Endodermal cell (in vitro differentiated cells): Measurements from ENCODE around the gene CACNA1H. TPM values are rescaled to one million over a fixed set of nuclear protein-coding genes. Genes with fewer than 3 reads are reported as not detected.
"Not testable (repeated sequence)": the region's sequence is repeated elsewhere in the genome, so short reads cannot be mapped to it uniquely, and the experiment has no call there.

Experiments
- DNase-seq: peaks from one replicate; pipeline ENCODE4 v3.0.0-alpha.2; 2017
- H3K27ac ChIP-seq: 2 replicates; pipeline ENCODE4 v1.5.1; 2013; ENCODE audit warnings: mild to moderate bottlenecking, low read depth, low read length, moderate library complexity
- H3K27me3 ChIP-seq: 2 replicates; pipeline ENCODE4 v1.6.1; 2013; ENCODE audit warnings: mild to moderate bottlenecking, low read length, moderate library complexity; ENCODE audit not compliant: insufficient read depth, control insufficient read depth, poor library complexity, severe bottlenecking
- H3K36me3 ChIP-seq: 2 replicates; pipeline ENCODE4 v1.7.0; 2013; ENCODE audit warnings: mild to moderate bottlenecking, low read length, moderate library complexity; ENCODE audit not compliant: control insufficient read depth, insufficient read depth
- H3K4me1 ChIP-seq: one replicate; pipeline ENCODE4 v1.7.0; 2013; ENCODE audit warnings: low read length; ENCODE audit not compliant: control insufficient read depth, insufficient read depth
- H3K4me3 ChIP-seq: 2 replicates; pipeline ENCODE4 v1.5.1; 2013; ENCODE audit warnings: mild to moderate bottlenecking, low read length, moderate library complexity
- H3K9ac ChIP-seq: 2 replicates; pipeline ENCODE4 v1.6.1; 2013; ENCODE audit warnings: mild to moderate bottlenecking, low read length, moderate library complexity; ENCODE audit not compliant: poor library complexity, severe bottlenecking; ENCODE audit errors: extremely low read depth
- H3K9me3 ChIP-seq: 2 replicates; pipeline ENCODE4 v1.6.1; 2013; ENCODE audit warnings: mild to moderate bottlenecking, low read length, moderate library complexity; ENCODE audit not compliant: control insufficient read depth
- H3K27ac Mint-ChIP-seq: 2 replicates; pipeline ENCODE4 v1.8.0; 2020; ENCODE audit warnings: mixed read lengths
- H3K27me3 Mint-ChIP-seq: 2 replicates; pipeline ENCODE4 v1.8.0; 2021; ENCODE audit warnings: mild to moderate bottlenecking, mixed read lengths; ENCODE audit not compliant: insufficient read depth
- H3K36me3 Mint-ChIP-seq: 2 replicates; pipeline ENCODE4 v1.8.0; 2020; ENCODE audit warnings: low read depth, mixed read lengths
- H3K4me1 Mint-ChIP-seq: 2 replicates; pipeline ENCODE4 v1.8.0; 2020; ENCODE audit warnings: mixed read lengths
- H3K4me3 Mint-ChIP-seq: 2 replicates; pipeline ENCODE4 v1.8.0; 2020; ENCODE audit warnings: mild to moderate bottlenecking, moderate library complexity, mixed read lengths
- H3K9me3 Mint-ChIP-seq: 2 replicates; pipeline ENCODE4 v1.8.0; 2020; ENCODE audit warnings: mild to moderate bottlenecking, mixed read lengths
- WGBS, 2 experiments: methylation state at CpG; one replicate each; pipeline versions ENCODE4 v1.1.5 to v1.1.7; 2013; ENCODE audit warnings: missing lambda C conversion rate in 2 of 2, mixed read lengths in 1 of 2; ENCODE audit not compliant: insufficient coverage in 1 of 2, insufficient read length in 1 of 2; 5-methylcytosine and 5-hydroxymethylcytosine counted together
- total RNA-seq, 2 donors: library from RNA; stranded (reverse); fragmentation: NEBNext Ultra II Directional in 1 of 2; extraction: Animal tissue kit (Norgen Biotek cat#: 25700) in 1 of 2; gene quantifications; 2 replicates in 1 of 2; 3 replicates in 1 of 2; pipeline ENCODE4 v1.2.1, GENCODE V29; 2021
- TF ChIP-seq, protein P1 (sequence below): fragments of 200-600 bp; sonication (generic); conservative IDR thresholded peaks from 2 replicates; pipeline ENCODE4 v1.5.0; 2021; ENCODE audit warnings: antibody characterized with exemption, mild to moderate bottlenecking

The CACNA1H gene
- total RNA-seq, 2 donors from 2014 or later, result 31.6 to 45.0 TPM

DNA sequence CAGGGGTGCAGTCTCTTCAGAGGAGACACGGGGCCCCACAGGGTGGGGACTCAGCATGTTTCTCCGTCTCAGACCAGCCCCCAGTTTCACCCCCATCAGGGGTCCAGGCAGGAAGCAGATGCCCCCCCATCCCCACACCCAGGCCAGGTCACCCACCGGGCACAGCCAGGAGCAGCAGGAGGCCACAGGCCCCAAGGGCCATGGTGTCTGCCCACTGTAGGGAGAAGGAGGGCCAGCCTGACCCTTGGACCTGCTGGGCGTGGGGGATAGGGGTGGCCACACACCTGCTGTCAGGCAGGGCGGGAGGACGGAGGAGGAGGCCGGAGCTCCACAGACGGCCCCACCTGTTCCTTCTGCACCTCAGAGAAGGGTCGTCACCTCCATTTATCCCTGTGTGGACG lies 72.1 kb downstream of the CACNA1H start, which contains the start of gene TPSG1:
Gene TPSG1 (minus strand): TSS at position 218 of the 401 bp plus-strand sequence. CDS start 16 bp downstream, at position 202.
- no peak within 1 kb of the TSS for H3K27ac ChIP-seq
- Mint-ChIP-seq H3K36me3 (peaks cover 7% of the 10 kb centered on the region), H3K4me1 (no peaks in the 10 kb centered on the region), H3K27ac (no peak within 1 kb of the TSS), H3K4me3 (no peak within 1 kb of the TSS), H3K27me3 (peaks cover 8% of the 10 kb centered on the region), H3K9me3 (no peaks in the 10 kb centered on the region)
- no peak for DNase-seq
- H3K36me3 ChIP-seq, result no peaks in the 10 kb centered on the region
- TF ChIP-seq, protein P1, sequence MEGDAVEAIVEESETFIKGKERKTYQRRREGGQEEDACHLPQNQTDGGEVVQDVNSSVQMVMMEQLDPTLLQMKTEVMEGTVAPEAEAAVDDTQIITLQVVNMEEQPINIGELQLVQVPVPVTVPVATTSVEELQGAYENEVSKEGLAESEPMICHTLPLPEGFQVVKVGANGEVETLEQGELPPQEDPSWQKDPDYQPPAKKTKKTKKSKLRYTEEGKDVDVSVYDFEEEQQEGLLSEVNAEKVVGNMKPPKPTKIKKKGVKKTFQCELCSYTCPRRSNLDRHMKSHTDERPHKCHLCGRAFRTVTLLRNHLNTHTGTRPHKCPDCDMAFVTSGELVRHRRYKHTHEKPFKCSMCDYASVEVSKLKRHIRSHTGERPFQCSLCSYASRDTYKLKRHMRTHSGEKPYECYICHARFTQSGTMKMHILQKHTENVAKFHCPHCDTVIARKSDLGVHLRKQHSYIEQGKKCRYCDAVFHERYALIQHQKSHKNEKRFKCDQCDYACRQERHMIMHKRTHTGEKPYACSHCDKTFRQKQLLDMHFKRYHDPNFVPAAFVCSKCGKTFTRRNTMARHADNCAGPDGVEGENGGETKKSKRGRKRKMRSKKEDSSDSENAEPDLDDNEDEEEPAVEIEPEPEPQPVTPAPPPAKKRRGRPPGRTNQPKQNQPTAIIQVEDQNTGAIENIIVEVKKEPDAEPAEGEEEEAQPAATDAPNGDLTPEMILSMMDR, result no peak
- no peak within 1 kb of the TSS for H3K9ac ChIP-seq
- no peaks in the 10 kb centered on the region for H3K27me3 ChIP-seq
- no peaks in the 10 kb centered on the region for H3K9me3 ChIP-seq
- H3K4me3 ChIP-seq, result no peak within 1 kb of the TSS
- 81 to 86% methylated on average over 5 to 10 of the region's 10 CpGs for WGBS, 2 experiments
- no peaks in the 10 kb centered on the region for H3K4me1 ChIP-seq

DNA sequence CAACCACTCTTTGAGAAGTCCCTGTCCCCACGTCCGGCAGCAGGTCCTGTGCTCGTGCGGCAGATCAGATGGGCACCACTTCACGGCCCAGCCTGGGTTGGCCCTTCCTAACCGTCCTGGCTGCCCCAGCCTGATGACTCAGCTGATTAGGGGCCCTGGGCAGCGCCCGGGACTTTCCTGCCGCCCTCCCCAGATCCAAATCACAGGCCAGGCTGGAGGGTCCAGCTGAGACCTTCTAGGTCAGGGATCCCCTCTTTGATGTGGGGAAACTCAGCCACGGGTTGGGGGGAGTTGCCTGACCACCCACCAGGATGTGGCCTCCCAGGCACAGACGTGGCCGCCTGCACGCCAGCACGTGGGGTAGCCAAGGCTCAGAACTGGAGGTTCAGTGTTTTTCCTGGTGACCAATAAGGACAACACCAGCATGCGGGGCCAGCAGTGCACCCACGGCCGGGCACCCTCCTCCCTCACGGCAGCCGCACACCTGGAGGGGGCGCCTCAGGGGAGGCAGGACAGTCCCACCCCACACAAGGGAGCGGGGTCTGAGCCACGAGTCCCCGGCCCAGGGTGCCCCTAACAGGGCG lies 72.9 kb downstream of the CACNA1H start:
- H3K27ac Mint-ChIP-seq, DNase-seq, H3K4me3 ChIP-seq, H3K9ac ChIP-seq, H3K4me3 Mint-ChIP-seq, H3K27ac ChIP-seq, H3K9me3 ChIP-seq, H3K27me3 ChIP-seq, H3K9me3 Mint-ChIP-seq, H3K4me1 Mint-ChIP-seq, H3K36me3 ChIP-seq, H3K4me1 ChIP-seq, H3K36me3 Mint-ChIP-seq: not testable (repeated sequence)
- peaks cover 13% of the 10 kb centered on the region for H3K27me3 Mint-ChIP-seq
- WGBS, 2 experiments, result 81 to 85% methylated on average over 7 to 24 of the region's 24 CpGs

DNA sequence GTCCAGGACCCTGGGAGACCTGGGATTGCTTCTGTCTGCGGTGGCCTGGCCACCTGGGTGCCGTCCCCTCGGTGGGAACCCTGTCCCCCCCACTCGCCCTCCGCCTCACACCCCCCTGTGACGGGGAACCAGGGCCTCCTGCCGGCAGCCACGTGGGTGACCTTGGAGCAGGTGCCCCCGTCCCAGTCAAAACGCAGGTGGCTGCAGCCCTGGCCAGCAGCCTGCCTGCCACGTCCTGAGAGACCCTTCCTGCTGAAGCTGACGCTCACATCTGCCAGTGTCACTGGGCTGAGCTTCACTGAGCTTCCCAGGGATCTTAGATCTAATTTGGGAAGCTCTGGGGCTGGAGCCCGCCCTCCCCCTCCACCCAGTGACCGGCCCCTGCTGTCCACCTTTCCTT lies 73.8 kb downstream of the CACNA1H start:
- H3K9me3 Mint-ChIP-seq, H3K36me3 Mint-ChIP-seq, DNase-seq, H3K4me3 Mint-ChIP-seq, H3K27me3 ChIP-seq, H3K36me3 ChIP-seq, H3K27ac ChIP-seq, H3K4me1 ChIP-seq, H3K9ac ChIP-seq, H3K4me1 Mint-ChIP-seq, H3K4me3 ChIP-seq, H3K27ac Mint-ChIP-seq, H3K9me3 ChIP-seq: not testable (repeated sequence)
- 75 to 100% methylated on average over 3 to 12 of the region's 14 CpGs for WGBS, 2 experiments
- H3K27me3 Mint-ChIP-seq, result peaks cover 13% of the 10 kb centered on the region

DNA sequence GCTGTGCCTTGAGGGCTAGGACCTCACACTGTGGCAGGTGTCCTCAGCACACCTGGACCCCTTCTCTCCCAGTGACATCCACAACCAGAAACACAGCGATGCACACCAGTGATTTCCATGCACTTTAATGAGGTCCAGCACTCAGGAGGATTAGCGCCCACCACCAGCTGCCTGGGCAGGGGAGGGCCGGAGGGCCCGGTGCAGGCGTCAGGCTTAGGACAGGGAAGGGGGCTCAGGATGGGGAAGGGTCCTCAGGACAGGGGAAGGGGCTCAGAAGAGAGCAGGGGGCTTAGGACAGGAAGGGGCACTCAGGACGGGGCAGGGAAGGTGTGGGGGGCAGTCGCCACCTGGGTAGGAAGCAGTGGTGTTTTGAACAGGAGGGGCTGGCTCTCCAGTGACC lies 75.3 kb downstream of the CACNA1H start:
- 83 to 87% methylated on average over 4 to 5 of the region's 7 CpGs for WGBS, 2 experiments
- H3K27me3 Mint-ChIP-seq, result peaks cover 13% of the 10 kb centered on the region
- H3K9ac ChIP-seq, H3K36me3 Mint-ChIP-seq, H3K27ac ChIP-seq, H3K4me3 Mint-ChIP-seq, H3K27ac Mint-ChIP-seq, H3K4me1 Mint-ChIP-seq, H3K36me3 ChIP-seq, DNase-seq, H3K4me1 ChIP-seq, H3K27me3 ChIP-seq, H3K9me3 Mint-ChIP-seq, H3K4me3 ChIP-seq, H3K9me3 ChIP-seq: not testable (repeated sequence)

DNA sequence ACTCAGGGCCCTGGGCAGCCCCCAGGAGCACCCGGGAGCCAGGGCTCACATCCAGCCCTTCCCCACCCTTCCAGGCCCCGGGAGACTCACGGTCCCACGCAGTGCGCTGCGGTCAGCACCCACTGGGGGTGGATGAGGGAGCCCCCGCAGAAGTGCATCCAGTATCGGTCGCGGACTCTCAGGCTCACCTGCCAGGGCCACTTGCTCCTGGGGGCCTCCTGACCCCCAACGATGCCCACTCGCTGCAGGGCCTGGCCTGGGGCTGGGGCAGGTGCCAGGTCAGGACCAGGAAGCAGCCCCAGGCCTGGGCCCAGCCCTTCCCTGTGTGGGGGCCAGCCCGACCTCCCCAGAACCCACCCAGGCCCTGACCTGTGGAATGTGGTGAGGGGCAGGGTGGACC lies 76.6 kb downstream of the CACNA1H start:
- H3K36me3 ChIP-seq, H3K4me3 Mint-ChIP-seq, H3K9ac ChIP-seq, H3K4me3 ChIP-seq, H3K9me3 Mint-ChIP-seq, H3K27me3 ChIP-seq, H3K36me3 Mint-ChIP-seq, H3K9me3 ChIP-seq, H3K4me1 Mint-ChIP-seq, H3K27ac ChIP-seq, DNase-seq, H3K4me1 ChIP-seq, H3K27ac Mint-ChIP-seq: not testable (repeated sequence)
- H3K27me3 Mint-ChIP-seq, result peaks cover 13% of the 10 kb centered on the region
- WGBS, 2 experiments, result 87% methylated on average over 10 of the region's 13 CpGs; no CpG with 5 or more reads in 1 of the 2 experiments

DNA sequence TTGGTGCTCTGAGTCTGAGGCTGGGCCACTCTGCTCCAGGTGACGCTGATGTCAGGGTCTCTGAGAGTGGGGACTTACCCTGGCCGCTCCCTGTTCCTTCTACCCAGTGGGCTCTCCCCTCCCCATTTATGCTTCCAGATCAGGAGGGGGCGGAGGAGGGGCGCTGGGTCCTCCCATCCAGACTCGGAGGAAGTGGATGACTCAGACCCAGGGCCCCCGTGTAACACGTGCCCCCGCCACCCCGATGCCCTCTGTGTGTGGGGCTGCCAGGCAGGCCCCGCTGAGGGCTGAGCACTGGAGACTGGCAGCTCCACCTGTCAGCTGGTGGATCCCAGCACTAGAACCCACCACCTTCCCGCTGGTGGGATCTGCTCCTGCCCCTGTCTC lies 77.2 kb downstream of the CACNA1H start, which contains the start of gene TPSB2:
Gene TPSB2 (minus strand): TSS at position 101 of the 387 bp plus-strand sequence. CDS start 233 bp downstream, outside the sequence.
- DNase-seq, H3K4me3 Mint-ChIP-seq, H3K27me3 ChIP-seq, H3K9ac ChIP-seq, H3K9me3 Mint-ChIP-seq, H3K36me3 Mint-ChIP-seq, H3K4me1 ChIP-seq, H3K9me3 ChIP-seq, H3K27ac ChIP-seq, H3K27ac Mint-ChIP-seq, H3K4me1 Mint-ChIP-seq, H3K4me3 ChIP-seq, H3K36me3 ChIP-seq: not testable (repeated sequence)
- 29% methylated on average over 1 of the region's 11 CpGs; no CpG with 5 or more reads in 1 of the 2 experiments for WGBS, 2 experiments
- peaks cover 13% of the 10 kb centered on the region for H3K27me3 Mint-ChIP-seq
